ENCODE data around the gene CLEC1A.

CLEC1A gene

DNA sequence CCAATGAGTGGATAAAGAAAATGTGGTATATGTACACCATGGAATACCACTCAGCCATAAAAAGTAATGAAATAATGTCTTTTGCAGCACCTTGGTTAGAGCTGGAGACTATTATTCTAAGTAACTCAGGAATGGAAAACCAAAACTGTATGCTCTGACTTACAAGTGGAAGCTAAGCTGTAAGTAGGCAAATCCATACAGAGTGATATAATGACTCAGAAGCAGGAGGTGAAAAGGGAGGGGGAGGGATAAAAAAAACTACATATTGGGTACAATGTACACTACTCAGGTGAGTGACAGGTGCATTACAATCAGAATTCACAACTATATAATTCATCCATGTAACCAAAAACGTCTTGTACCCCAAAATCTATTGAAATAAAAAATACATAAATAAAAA, 15.1 kb upstream of the CLEC1A start:
- Histone ChIP-seq H3K4me1 (ENCODE audit: low read length) (no peaks in the 10 kb centered on the region), H3K27ac (ENCODE audit: low read length) (no peak overlapping the region), H3K27me3 (ENCODE audit: low read depth, low read length) (no peaks in the 10 kb centered on the region), H3K9ac (ENCODE audit: low read length) (no peak overlapping the region), H3K9me3 (ENCODE audit: insufficient read depth, low read length) (no peaks in the 10 kb centered on the region), H2AFZ (ENCODE audit: low read depth, low read length) (no peak overlapping the region), H3K4me2 (ENCODE audit: low read length) (no peak overlapping the region), H3K79me2 (ENCODE audit: low read length) (no peaks in the 10 kb centered on the region), H3K4me3 (ENCODE audit: low read length) (no peak overlapping the region), H4K20me1 (ENCODE audit: insufficient read depth, low read length) (no peaks in the 10 kb centered on the region), H3K36me3 (replicated peaks; ENCODE audit: low read depth, low read length) (no peaks in the 10 kb centered on the region)
- TF ChIP-seq, protein P1, sequence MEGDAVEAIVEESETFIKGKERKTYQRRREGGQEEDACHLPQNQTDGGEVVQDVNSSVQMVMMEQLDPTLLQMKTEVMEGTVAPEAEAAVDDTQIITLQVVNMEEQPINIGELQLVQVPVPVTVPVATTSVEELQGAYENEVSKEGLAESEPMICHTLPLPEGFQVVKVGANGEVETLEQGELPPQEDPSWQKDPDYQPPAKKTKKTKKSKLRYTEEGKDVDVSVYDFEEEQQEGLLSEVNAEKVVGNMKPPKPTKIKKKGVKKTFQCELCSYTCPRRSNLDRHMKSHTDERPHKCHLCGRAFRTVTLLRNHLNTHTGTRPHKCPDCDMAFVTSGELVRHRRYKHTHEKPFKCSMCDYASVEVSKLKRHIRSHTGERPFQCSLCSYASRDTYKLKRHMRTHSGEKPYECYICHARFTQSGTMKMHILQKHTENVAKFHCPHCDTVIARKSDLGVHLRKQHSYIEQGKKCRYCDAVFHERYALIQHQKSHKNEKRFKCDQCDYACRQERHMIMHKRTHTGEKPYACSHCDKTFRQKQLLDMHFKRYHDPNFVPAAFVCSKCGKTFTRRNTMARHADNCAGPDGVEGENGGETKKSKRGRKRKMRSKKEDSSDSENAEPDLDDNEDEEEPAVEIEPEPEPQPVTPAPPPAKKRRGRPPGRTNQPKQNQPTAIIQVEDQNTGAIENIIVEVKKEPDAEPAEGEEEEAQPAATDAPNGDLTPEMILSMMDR (IDR thresholded peaks at IDR 0.05; ENCODE audit: low read depth, low read length) = no peak
- no peak for TF ChIP-seq EZH2phosphoT487 (IDR thresholded peaks at IDR 0.05; ENCODE audit: low read depth)

DNA sequence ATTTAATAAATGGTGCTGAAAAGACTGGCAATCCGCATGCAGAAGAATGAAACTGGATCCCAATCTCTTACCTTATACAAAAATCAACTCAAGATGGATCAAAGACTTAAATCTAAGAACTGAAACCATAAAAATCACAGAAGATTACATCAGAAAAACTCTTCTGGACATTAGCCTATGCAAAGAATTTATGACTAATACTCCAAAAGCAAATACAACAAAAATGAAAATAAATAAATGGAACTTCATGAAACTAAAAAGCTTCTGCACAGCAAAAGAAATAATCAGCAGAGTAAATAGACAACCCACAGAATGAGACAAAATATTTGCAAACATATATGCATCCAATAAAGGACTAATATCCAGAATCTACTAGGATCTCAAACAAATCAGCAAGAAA, 14.3 kb upstream of the CLEC1A start:
- Histone ChIP-seq H3K9ac (ENCODE audit: low read length) (no peak overlapping the region), H4K20me1 (ENCODE audit: insufficient read depth, low read length) (no peaks in the 10 kb centered on the region), H3K4me3 (ENCODE audit: low read length) (no peak overlapping the region), H2AFZ (ENCODE audit: low read depth, low read length) (no peak overlapping the region), H3K27me3 (ENCODE audit: low read depth, low read length) (no peaks in the 10 kb centered on the region), H3K27ac (ENCODE audit: low read length) (no peak overlapping the region), H3K4me2 (ENCODE audit: low read length) (no peak overlapping the region), H3K79me2 (ENCODE audit: low read length) (no peaks in the 10 kb centered on the region), H3K9me3 (ENCODE audit: insufficient read depth, low read length) (no peaks in the 10 kb centered on the region), H3K36me3 (replicated peaks; ENCODE audit: low read depth, low read length) (no peaks in the 10 kb centered on the region), H3K4me1 (ENCODE audit: low read length) (no peaks in the 10 kb centered on the region)
- TF ChIP-seq EZH2phosphoT487 (IDR thresholded peaks at IDR 0.05; ENCODE audit: low read depth) = no peak
- TF ChIP-seq, protein P1 (IDR thresholded peaks at IDR 0.05; ENCODE audit: low read depth, low read length) = no peak

DNA sequence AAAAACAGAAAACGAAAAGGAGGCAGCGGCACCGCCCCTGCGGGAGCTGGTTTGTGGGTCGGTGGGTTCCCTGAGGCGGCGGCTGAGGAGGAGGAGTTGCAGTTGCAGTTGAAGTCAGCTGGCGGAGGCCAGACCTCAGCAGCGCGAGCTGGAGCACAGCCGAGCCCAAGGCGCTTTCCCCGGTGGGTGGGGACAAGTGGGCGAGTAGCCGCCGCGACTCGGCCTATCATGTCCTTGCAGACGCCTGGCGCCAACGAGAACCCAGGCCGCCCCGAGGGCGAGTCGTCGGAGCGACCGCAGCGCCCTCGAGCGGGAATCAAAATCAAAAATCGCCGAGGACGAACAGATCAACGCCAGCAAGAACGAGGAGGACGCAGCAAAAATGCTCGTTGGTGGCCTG, 12.7 kb upstream of the CLEC1A start:
- no peaks in the 10 kb centered on the region for H3K27me3 ChIP-seq (ENCODE audit: low read depth, low read length)
- no peak overlapping the region for H2AFZ ChIP-seq (ENCODE audit: low read depth, low read length)
- no peaks in the 10 kb centered on the region for H3K4me1 ChIP-seq (ENCODE audit: low read length)
- no peaks in the 10 kb centered on the region for H3K79me2 ChIP-seq (ENCODE audit: low read length)
- H3K9ac ChIP-seq (ENCODE audit: low read length) = no peak overlapping the region
- H3K4me2 ChIP-seq (ENCODE audit: low read length) = no peak overlapping the region
- H3K36me3 ChIP-seq (replicated peaks; ENCODE audit: low read depth, low read length) = no peaks in the 10 kb centered on the region
- H3K9me3 ChIP-seq (ENCODE audit: insufficient read depth, low read length) = no peaks in the 10 kb centered on the region
- no peak overlapping the region for H3K4me3 ChIP-seq (ENCODE audit: low read length)
- H3K27ac ChIP-seq (ENCODE audit: low read length) = no peak overlapping the region
- no peaks in the 10 kb centered on the region for H4K20me1 ChIP-seq (ENCODE audit: insufficient read depth, low read length)
- TF ChIP-seq EZH2phosphoT487 (IDR thresholded peaks at IDR 0.05; ENCODE audit: low read depth) = no peak
- TF ChIP-seq, protein P1 (IDR thresholded peaks at IDR 0.05; ENCODE audit: low read depth, low read length) = no peak

DNA sequence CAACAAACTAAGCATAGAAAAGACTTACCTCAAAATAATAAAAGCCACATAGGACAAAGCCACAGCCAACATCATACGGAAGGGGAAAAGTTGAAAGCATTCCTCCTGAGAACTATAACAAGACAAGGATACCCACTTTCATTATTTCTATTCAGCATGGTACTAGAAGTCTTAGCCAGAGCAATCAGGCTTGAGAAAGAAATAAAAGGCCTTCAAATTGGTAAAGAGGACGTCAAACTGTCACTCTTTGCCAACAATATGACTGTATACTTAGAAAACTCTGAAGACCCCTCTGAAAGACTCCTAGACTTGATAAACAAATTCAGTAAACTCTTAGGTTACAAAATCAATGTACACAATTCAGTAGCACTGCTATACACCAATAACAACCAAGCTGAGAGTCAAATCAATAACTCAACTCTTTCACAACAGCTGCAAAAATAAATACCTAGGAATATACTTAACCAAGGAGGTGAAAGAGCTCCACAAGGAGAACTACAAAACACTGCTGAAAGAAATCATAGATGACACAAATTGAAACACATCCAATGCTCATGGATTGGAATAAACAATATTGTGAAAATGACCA, 11.6 kb upstream of the CLEC1A start:
- no peak overlapping the region for H3K9ac ChIP-seq (ENCODE audit: low read length)
- no peak overlapping the region for H3K4me3 ChIP-seq (ENCODE audit: low read length)
- no peaks in the 10 kb centered on the region for H3K36me3 ChIP-seq (replicated peaks; ENCODE audit: low read depth, low read length)
- no peaks in the 10 kb centered on the region for H3K4me1 ChIP-seq (ENCODE audit: low read length)
- no peaks in the 10 kb centered on the region for H4K20me1 ChIP-seq (ENCODE audit: insufficient read depth, low read length)
- H3K79me2 ChIP-seq (ENCODE audit: low read length) = no peaks in the 10 kb centered on the region
- no peak for TF ChIP-seq EZH2phosphoT487 (IDR thresholded peaks at IDR 0.05; ENCODE audit: low read depth)
- H3K9me3 ChIP-seq (ENCODE audit: insufficient read depth, low read length) = no peaks in the 10 kb centered on the region
- H3K4me2 ChIP-seq (ENCODE audit: low read length) = no peak overlapping the region
- no peaks in the 10 kb centered on the region for H3K27me3 ChIP-seq (ENCODE audit: low read depth, low read length)
- H3K27ac ChIP-seq (ENCODE audit: low read length) = no peak overlapping the region
- no peak overlapping the region for H2AFZ ChIP-seq (ENCODE audit: low read depth, low read length)
